ENCODE measurements around the gene ALDH1A3.

ALDH1A3 gene

GRCh38 chr15:100942656-100943425 is 63.2 kb downstream of the ALDH1A3 start:
- H2AFZ ChIP-seq (ENCODE audit: low read depth): no peak overlapping the region
- no peaks in the 10 kb centered on the region for H3K27me3 ChIP-seq (ENCODE audit: insufficient read depth, low read depth)
- no peak for TF ChIP-seq CTCF (conservative IDR thresholded peaks at IDR 0.05; ENCODE audit: low read depth, low read length)
- H3K4me1 ChIP-seq (ENCODE audit: low read depth, poor library complexity, severe bottlenecking): no peaks in the 10 kb centered on the region
- H3K27ac ChIP-seq: no peak overlapping the region
- H3K9ac ChIP-seq: no peak overlapping the region
- H4K20me1 ChIP-seq (ENCODE audit: insufficient read depth): no peaks in the 10 kb centered on the region
- H3K4me3 ChIP-seq (IDR thresholded peaks at IDR 0.05; ENCODE audit: insufficient read depth, low read depth, low read length): no peak overlapping the region
- no peaks in the 10 kb centered on the region for H3K36me3 ChIP-seq (ENCODE audit: insufficient read depth)
- H3K4me2 ChIP-seq: no peak overlapping the region
- no peaks in the 10 kb centered on the region for H3K79me2 ChIP-seq (ENCODE audit: insufficient read depth, low read depth)

- H3K4me1 ChIP-seq (ENCODE audit: low read depth, poor library complexity, severe bottlenecking): no peaks in the 10 kb centered on the region
- no peak overlapping the region for H3K4me3 ChIP-seq (IDR thresholded peaks at IDR 0.05; ENCODE audit: insufficient read depth, low read depth, low read length)
- H3K4me2 ChIP-seq: no peak overlapping the region
- no peaks in the 10 kb centered on the region for H4K20me1 ChIP-seq (ENCODE audit: insufficient read depth)
- no peaks in the 10 kb centered on the region for H3K79me2 ChIP-seq (ENCODE audit: insufficient read depth, low read depth)
- TF ChIP-seq CTCF (conservative IDR thresholded peaks at IDR 0.05; ENCODE audit: low read depth, low read length): no peak
- H2AFZ ChIP-seq (ENCODE audit: low read depth): no peak overlapping the region
- H3K27me3 ChIP-seq (ENCODE audit: insufficient read depth, low read depth): no peaks in the 10 kb centered on the region
- H3K27ac ChIP-seq: no peak overlapping the region
- no peaks in the 10 kb centered on the region for H3K36me3 ChIP-seq (ENCODE audit: insufficient read depth)
- H3K9ac ChIP-seq: no peak overlapping the region
These were observed 64.7 kb downstream of the ALDH1A3 start for GRCh38 chr15:100944244-100944895.

- no peak for TF ChIP-seq CTCF (conservative IDR thresholded peaks at IDR 0.05; ENCODE audit: low read depth, low read length)
- Histone ChIP-seq H3K27ac (no peak overlapping the region), H2AFZ (ENCODE audit: low read depth) (no peak overlapping the region), H3K4me2 (no peak overlapping the region), H3K27me3 (ENCODE audit: insufficient read depth, low read depth) (no peaks in the 10 kb centered on the region), H3K36me3 (ENCODE audit: insufficient read depth) (no peaks in the 10 kb centered on the region), H3K9ac (no peak overlapping the region), H3K4me1 (ENCODE audit: low read depth, poor library complexity, severe bottlenecking) (no peaks in the 10 kb centered on the region), H3K79me2 (ENCODE audit: insufficient read depth, low read depth) (no peaks in the 10 kb centered on the region), H3K4me3 (IDR thresholded peaks at IDR 0.05; ENCODE audit: insufficient read depth, low read depth, low read length) (no peak overlapping the region), H4K20me1 (ENCODE audit: insufficient read depth) (no peaks in the 10 kb centered on the region)
These were observed 65.4 kb downstream of the ALDH1A3 start for GRCh38 chr15:100944986-100945385.

GRCh38 chr15:100947760-100948429 is 68.3 kb downstream of the ALDH1A3 start:
- Histone ChIP-seq H3K9ac (no peak overlapping the region), H3K36me3 (ENCODE audit: insufficient read depth) (no peaks in the 10 kb centered on the region), H3K4me3 (IDR thresholded peaks at IDR 0.05; ENCODE audit: insufficient read depth, low read depth, low read length) (no peak overlapping the region), H3K79me2 (ENCODE audit: insufficient read depth, low read depth) (no peaks in the 10 kb centered on the region), H3K4me1 (ENCODE audit: low read depth, poor library complexity, severe bottlenecking) (no peaks in the 10 kb centered on the region), H3K4me2 (no peak overlapping the region), H4K20me1 (ENCODE audit: insufficient read depth) (no peaks in the 10 kb centered on the region), H3K27ac (no peak overlapping the region), H3K27me3 (ENCODE audit: insufficient read depth, low read depth) (no peaks in the 10 kb centered on the region), H2AFZ (ENCODE audit: low read depth) (no peak overlapping the region)
- TF ChIP-seq CTCF (conservative IDR thresholded peaks at IDR 0.05; ENCODE audit: low read depth, low read length): no peak

Data from KMS-11 (cell line).